ENCODE results near the gene CASP14. TPM values are rescaled to one million over a fixed set of nuclear protein-coding genes. Genes with fewer than 3 reads are reported as not detected.
"Not testable (repeated sequence)": the region's sequence is repeated elsewhere in the genome, so short reads cannot be mapped to it uniquely, and the experiment has no call there.

Gene CASP14
- total RNA-seq, 1 donor from 2014 or later: 0.16 TPM

GRCh38 chr19:15072930-15073647, 23.8 kb downstream of the CASP14 start:
- no peak for ATAC-seq

DNA sequence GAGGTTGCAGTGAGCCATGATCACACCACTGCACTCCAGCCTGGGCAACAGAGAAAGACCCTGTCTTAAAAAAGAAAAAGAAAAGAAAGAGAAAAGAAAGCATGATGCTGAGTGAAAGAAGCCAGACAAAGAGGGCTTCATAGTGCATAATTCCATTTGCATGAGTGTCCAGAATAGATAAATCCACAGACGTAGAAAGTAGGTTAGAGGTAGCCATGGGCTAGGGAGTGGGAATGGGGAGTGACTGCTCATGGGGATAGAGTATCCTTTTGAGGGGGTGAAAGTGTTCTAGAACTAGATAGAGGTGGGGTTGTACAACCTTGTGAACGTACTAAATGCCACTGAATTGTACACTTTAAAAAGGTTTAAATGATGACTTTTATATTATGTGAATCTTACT, 25.1 kb downstream of the CASP14 start:
- ATAC-seq: no peak

- no peak for ATAC-seq
These were observed 26.5 kb downstream of the CASP14 start for GRCh38 chr19:15075806-15076205.

- not testable (repeated sequence) for ATAC-seq
These were observed 30.7 kb downstream of the CASP14 start for GRCh38 chr19:15080002-15080401.

GRCh38 chr19:15081911-15082310, 32.6 kb downstream of the CASP14 start, which contains the start of gene OR1I1:
OR1I1 (plus strand) TSS chr19:15082211; CDS start chr19:15087066, 4,855 bp downstream.
- no peak for ATAC-seq

DNA sequence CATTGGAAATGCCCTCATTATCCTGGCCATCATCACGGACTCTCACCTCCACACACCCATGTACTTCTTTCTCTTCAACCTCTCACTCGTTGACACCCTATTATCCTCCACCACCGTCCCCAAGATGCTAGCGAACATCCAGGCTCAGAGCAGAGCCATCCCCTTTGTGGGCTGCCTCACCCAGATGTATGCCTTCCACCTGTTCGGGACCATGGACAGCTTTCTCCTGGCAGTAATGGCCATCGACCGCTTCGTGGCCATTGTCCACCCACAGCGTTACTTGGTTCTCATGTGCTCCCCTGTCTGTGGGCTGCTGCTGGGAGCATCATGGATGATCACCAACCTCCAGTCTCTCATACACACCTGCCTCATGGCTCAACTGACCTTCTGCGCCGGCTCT, 37.9 kb downstream of the CASP14 start:
- ATAC-seq: no peak

DNA sequence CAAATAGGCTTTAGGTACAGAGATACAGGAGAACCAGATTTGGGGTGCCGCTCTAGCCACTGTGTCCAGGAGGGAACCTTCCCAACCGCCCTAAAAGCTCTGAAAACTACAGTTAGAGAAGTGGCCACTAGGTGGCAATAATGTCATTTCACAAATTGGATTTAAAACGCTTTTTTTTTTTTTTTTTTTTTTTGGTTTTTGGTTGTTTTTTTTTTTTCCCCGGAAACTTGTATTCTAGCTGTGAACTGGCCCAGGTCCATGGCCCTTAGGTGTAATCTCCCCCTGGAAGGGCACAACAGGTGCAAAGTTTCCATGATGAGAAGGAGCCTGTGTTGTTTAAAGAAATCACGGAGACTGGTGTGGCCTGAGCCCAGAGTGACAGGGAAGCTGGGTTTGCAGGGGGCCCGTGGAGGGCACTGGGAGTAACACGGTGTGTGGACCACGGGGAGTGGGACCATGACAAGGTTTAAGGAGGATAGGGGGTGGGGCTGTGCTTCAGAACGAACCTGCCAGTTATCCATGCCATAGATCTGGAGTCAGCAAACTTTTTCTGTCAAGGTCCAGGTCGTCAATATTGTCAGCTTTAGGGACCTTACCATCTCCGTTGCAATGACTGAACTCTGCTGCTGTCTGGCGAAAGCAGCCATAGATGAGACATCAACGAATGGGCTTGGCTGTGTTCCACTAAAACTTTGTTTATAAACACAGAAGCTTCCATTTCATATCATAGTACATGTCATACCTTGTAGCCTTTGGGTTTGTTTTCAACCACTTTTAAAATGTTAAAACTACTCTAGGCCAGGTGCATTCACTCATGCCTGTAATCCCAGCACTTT, 42.9 kb downstream of the CASP14 start:
- peak; percentile 58 for ATAC-seq

DNA sequence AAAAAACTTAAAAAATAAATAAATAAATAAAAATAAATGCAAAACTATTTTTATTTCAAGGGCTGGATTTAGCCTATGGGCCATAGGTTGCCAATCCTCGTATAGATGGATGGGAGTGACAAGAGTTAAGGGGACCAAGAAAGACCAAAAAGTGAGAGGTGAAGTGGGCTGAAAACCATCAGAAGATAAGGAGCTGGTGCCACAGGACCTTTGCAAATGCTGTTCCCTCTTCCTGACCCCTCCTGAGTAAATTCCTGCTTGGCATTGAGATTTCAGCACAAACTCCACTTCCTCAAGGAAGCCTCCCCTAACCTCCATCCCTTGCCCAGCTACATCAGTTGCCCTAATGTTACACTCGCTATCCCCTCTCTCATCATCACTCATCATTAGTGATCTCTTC, 43.7 kb downstream of the CASP14 start:
- no peak for ATAC-seq

GRCh38 chr19:15096223-15096622, 46.9 kb downstream of the CASP14 start:
- ATAC-seq: no peak

GRCh38 chr19:15097980-15098379, 48.7 kb downstream of the CASP14 start:
- peak; percentile 70 for ATAC-seq

GRCh38 chr19:15098460-15098859, 49.2 kb downstream of the CASP14 start:
- peak; percentile 93 for ATAC-seq

- ATAC-seq: no peak
These were observed 49.8 kb downstream of the CASP14 start for GRCh38 chr19:15099017-15099582.

DNA sequence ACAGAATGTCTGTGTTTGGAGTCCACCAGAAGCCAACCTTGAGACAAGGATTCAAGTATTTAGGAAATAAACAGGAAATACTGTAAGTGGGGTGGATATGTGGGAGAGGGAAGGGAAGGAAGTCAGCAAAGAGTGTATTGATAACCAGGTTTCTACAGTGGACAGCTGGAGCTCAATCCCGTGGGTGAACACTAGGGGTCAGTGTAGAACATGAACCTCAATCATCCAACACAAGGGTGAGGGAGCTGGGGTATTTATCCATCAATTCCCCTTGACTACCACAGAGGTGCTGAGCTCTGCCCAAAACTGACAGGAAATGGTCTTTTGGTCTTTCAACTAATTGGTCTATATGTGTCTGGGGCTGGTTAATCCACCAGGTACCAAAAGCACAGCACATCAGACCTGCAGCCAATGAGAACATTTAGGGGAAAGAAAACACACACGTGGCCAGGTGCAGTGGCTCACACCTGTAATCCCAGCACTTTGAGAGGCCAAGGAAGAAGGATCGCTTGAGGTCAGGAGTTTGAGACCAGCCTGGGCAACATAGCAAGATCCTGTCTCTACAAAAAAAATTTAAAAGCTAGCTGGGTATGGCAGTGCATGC, 52.3 kb downstream of the CASP14 start:
- peak; percentile 28 for ATAC-seq

DNA sequence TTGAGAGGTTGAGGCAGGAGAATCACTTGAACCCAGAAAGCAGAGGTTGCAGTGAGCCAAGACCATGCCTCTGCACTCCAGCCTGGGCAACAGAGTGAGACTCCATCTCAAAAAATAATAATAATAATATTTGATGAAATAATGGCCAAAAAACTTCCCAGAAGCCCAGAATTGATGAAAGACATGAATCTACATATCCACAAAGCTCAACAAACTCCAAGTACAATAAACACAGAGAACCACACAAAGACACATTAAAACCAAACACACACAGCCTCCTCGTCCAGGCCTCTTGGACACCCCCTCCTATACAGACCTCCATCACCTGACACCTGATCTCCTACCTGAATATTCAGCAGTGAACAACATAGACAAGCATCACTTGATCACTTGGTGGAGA, 54.7 kb downstream of the CASP14 start:
- ATAC-seq: no peak

DNA sequence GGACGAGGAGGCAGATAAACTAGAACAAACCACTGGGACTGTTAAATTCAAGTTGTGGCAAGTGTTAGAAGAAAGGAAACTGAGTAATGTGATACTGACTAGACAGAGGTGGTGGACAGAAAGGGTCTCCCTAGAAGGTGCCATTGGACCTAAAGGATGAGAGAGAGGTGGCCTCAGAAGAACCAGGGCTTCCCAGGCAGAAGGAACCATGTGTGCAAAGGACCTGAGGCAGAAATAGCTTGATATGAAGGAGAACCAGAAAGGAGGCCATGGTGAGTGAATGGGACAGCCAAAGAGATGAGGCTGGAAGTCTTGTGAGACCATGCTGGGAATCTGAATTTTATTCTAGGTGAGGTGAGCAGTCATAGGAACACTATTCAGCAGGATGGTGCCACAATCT, 55.1 kb downstream of the CASP14 start:
- no peak for ATAC-seq

GRCh38 chr19:15105044-15105443, 55.8 kb downstream of the CASP14 start:
- no peak for ATAC-seq

DNA sequence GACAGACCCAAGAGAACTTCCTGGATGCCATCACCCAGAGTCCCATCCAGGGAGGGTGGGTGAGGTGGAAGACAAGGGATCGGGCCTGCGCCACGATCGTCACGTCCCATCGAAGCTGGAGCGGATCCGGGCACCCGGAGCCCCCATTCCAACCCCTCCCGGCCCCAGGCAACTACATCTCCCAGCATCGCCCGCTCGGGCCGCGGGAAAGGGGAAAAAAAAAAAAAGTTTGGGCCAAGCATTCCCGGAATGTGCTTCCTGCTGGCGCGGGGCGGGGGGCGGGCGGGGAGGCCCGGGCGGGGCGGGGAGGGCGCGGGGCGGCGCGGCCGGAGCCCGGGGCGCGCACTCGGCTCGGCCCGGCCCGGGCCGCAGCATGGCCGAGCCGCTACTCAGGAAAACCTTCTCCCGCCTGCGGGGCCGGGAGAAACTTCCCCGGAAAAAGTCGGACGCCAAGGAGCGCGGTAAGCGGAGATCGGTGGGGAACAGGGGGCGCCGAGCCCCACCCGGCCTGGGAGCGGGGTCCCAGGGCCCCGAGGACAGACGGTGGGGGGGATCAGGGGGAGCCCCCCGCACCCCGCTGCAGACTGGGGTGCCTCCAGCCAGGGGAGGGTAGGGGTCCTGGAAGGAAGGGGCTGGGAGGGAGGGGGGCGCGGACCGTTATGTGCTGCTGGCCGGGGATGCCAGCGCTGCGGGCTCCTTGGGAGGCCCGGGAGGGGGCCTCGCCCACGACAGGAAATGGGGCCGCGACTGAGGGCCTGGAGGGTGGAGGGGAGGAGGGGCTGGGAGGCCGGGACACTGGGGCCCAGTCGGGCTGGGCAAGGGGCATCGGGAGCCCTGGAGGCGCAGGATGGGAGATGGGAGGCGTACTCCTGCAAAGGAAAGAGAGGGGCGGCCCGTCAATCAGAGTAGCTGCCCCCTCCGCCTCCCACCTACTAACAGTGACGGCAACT, 58.1 kb downstream of the CASP14 start, which contains the start of gene SYDE1:
Gene SYDE1, plus strand, starts transcription at position 341 of the 950 bp plus-strand sequence. Its CDS starts 33 bp downstream, at position 374.
- no peak for ATAC-seq
